Hematopoietic multipotent progenitor cell treated with erythropoietin and hydrocortisone succinate and interleukin-3 and kit ligand, for 17 days (in vitro differentiated cells): ENCODE data around the gene PEX19.
"Not testable (repeated sequence)": the region's sequence is repeated elsewhere in the genome, so short reads cannot be mapped to it uniquely, and the experiment has no call there.

Source experiments
- DNase-seq: peaks from one replicate; pipeline ENCODE4 v3.0.0-alpha.2; 2015; ENCODE audit warnings: low spot score

The PEX19 gene

GRCh38 chr1:160284782-160285344 is at the start of gene PEX19:
TSS of gene PEX19 (minus strand) at chr1:160285133. CDS start at chr1:160285124, 9 bp downstream.
- peak; percentile 94 for DNase-seq

- DNase-seq: no peak
These were observed 47.6 kb upstream of the PEX19 start for GRCh38 chr1:160332516-160332915.

GRCh38 chr1:160330119-160330518 is 45.2 kb upstream of the PEX19 start:
- DNase-seq: no peak

GRCh38 chr1:160328184-160328583 is 43.3 kb upstream of the PEX19 start:
- DNase-seq: no peak

- peak; percentile 54 for DNase-seq
These were observed 41.5 kb upstream of the PEX19 start for GRCh38 chr1:160326418-160326817.

DNA sequence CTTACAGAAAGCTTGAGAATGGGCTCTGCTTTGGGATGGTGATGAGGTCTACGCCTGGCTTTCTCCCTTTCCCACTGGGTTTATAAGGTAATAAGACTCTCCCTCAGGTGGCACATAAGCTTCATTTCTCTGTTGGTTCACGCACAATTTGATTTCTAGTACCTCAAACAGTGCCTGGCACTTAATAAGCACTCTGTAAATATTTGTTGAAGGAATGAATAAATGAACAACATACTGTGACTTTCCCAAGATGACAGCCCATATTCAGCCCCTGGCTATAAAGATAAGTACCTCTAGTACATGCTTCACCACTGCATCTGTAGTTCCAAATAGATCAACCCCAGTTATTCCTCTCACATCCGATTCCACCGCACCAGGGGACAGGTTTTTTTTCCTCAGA is 40.3 kb upstream of the PEX19 start:
- no peak for DNase-seq

DNA sequence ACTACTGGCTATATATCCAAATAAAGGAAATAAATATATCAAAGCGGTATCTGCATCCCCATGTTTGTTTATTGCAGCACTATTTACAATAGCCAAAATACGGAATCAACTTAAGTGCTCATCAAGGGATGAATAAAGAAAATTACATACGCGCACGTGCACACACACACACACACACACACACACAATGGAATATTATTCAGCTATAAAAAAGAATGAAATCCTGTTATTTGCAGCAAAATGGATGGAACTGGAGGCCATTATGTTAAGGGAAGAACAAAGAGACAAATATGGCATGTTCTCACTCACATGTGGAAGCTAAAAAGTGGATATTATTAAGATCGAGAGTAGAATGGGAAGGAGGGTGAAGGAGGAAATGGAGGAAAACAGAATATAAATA is 37.9 kb upstream of the PEX19 start:
- no peak for DNase-seq

- no peak for DNase-seq
These were observed 30.4 kb upstream of the PEX19 start for GRCh38 chr1:160315359-160315758.

- DNase-seq: no peak
These were observed 24.6 kb upstream of the PEX19 start for GRCh38 chr1:160309571-160309970.

- no peak for DNase-seq
These were observed 24.2 kb upstream of the PEX19 start for GRCh38 chr1:160309185-160309557.

GRCh38 chr1:160308451-160309184 is 23.7 kb upstream of the PEX19 start:
- no peak for DNase-seq

DNA sequence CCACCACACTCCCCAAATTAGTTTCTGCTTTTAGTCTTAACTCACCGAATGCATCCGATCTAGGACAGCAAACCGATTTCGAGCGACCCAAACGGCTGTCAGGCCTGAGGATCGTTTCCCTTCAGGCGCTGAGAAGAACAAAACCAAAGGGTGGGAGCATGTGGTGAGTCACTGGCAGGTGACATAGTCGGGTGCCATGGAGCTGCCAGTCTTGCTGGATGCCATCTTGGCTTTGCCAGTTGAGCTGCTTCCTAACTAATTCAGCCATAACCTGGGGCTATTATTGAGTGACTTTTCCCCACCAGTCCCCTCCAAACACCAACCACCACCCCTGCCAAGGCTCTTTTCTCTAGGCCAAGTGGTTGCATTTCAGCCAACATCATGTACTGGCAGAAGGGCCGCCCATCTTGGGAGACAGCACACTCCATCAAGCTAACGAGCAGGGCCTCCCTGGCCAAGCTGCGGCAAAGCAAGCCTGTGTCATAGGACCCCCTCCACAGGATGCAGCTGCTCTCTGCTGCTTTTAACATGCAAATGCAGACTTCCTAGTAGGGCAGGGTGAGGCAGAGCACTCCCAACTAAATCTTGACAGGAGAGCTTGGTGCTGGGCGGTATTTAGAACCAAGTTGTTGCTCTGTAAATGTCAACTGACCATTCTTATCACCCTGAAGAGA is 22.3 kb upstream of the PEX19 start:
- DNase-seq: no peak

DNA sequence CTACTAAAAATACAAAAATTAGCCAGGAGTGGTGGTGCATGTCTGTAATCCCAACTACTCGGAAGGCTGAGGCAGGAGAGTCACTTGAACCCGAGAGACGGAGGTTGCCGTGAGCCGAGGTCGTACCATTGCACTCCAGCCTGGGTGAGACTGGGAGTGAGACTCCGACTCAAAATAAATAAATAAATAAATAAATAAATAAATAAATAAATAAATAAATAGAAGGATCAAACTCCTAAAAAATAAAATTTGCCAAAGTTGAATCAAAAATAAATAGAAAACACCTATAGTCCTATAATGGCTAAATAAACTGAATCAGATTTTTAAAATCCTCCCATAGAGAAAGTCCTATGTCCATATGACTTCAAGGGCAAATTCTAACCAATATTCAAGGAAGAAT is 15.2 kb upstream of the PEX19 start:
- no peak for DNase-seq

DNA sequence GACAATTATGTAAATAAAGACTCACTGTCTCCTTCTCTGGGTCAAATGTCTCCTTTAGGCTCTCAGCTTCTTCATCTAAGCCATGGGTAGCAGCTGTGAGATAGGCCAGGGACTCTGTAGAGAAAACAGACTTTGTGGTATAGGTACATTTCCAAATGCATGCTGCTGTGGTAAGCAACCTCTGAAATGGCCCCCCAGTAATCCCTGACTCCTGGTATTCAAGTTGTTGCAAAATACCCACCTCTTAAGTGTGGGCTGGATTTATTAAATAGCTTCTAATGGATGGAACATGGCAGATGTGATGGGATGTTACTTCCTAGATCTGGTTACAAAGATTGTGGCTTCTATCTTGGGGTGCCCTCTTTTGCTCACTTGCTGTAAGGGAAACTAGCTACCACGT is 11.1 kb upstream of the PEX19 start:
- DNase-seq: no peak

DNA sequence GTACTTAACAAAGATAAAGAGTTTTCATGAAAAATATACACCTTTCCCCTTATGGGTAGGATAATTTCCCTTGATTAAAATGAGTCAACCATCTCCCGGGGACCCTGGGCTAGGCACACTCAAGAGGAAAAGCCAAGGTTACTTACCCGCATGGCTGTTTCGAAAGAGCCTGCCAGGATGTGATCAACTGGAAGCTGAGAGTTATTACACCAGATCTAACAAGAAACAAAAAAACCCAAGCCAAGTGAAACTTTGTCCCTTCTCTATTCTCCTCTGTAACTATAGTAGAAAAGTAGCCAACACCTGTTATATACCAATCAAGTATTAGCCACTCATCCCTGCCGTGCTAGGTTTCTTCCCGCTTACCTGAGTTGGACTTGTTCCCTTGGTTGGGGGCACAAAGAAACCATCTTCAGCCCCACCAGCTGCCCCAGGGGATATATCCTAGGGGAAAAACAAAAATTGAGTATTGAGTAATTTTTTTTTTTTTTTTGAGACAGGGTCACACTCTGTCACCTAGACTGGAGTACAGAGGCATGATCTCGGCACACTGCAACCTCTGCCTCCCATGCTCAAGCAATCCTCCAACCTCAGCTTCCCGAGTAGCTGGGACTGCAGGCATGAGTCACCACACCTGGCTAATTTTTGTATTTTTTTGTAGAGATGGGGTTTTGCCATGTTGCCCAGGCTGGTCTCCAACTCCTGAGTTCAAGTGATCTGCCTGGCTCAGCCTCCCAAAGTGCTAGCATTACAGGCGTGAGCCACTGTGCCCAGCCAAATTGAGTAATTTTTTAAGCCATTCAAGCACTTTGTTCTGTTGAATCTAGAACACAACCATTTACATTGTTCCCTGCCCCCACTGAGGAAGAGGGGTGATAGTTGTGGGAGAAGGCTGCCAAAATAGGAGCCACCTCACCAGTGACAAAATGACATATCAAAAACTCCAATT is 8.4 kb upstream of the PEX19 start:
- no peak for DNase-seq

DNA sequence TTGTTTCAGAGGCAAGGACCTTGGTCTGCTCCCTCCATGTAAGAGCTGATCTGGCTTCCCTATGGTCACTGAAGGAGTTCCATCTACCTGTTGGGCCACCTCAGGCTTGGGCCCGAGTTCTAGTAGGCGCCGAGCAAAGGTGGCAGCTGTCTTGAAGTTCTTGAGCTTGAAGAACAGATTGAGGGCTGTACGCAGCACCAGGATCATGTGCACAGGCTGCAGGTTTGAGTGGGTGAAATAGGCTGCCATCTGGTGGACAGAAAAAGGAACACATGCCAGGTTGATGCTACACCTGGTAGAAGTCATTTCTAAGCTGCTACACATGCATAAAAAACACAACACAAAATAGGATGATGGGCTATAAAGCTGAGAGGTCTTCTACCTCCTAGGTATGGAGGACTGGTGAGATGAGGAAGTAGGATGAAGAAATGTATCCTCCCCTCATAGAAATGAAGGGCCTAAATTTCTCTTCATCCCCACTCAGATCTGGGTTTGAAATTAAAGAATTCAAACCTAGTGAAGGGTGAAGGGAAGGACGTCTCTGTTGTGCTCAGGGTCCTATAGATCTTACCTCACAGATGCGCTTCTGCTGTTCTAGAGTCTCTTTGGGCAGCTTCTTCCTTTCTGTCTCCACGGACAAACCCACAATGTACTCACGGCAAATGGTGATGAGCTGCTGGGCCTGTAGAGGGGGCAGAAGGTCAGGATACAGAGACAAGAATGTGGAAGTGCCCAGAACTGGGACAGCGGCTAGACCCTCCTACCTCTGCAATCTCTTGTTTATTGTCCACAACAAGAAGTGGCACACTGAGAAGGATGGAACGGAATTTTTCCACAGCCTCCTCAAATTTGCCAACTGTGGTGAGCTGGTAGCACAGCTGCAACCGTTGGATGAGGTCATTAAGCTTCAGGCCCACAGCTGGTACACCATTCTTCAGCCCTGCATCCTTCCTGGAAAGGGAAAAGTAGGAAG is 6.6 kb upstream of the PEX19 start:
- DNase-seq: peak; percentile 85

GRCh38 chr1:160287769-160288168 is 2.8 kb upstream of the PEX19 start:
- DNase-seq: not testable (repeated sequence)

- DNase-seq: no peak
These were observed 573 bp upstream of the PEX19 start for GRCh38 chr1:160285506-160285905.

GRCh38 chr1:160284220-160284781 is 632 bp downstream of the PEX19 start:
- DNase-seq: peak; percentile 71

DNA sequence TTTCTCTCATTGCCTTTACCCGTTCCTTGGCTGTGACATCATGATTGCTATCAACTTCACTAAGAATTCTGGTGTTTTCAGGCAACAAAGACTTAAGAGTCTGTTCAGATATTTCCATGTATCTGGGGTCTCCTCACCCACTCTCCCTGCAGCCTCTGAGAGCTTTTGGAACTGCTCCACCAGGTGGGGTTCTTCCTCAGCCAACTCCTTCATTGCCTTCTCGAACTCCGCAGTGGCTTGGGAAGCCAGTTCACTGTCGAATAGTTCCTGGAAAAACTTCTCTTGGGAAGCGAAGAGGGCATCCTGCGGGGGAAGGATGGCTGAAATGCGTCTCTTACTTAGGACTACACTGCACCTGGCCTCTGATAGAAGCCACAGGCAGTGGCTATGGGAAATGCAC is 2.1 kb downstream of the PEX19 start:
- DNase-seq: no peak

DNA sequence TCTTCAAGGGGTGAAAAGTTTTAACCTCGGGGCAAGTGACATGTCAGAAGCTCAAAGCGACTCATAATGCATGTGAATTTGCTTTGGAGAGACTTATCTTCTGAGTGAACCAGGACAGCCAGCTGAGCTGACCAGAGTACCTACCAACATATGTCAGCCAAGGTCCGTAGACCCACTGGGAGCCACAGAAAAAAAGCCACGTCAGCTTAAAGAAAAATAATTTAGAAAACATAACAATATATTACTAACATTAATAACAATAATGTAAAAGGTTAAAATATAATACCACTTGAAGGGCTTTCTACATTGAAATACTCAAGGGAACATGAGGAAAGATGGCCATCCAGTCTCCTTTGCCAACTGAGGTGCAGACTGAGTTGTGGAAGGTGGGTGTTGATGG is 6.9 kb downstream of the PEX19 start:
- no peak for DNase-seq
